ENCODE data around the gene CTSH.

Gene CTSH

DNA sequence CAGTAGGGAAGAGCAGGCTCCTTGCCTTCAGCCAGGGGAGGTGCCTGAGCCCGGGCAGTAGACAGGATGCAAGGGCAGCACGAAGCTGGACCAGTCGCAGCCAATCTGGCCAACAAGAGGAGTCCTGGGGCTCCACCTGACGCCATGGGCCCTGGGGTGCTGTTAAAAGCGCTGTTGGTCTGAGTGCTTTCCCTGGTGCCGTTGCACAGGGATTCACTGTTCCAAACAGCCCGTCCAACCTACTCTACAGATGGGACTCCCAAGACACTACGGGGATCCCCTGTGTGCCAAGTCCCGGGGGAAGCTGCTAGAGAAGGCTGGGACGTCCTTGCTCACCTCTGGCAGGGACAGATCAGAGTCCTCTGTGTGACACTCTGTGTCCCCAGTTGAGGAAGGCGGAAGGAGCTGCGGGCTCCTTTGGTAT lies 632 bp downstream of the CTSH start:
- Histone ChIP-seq H3K4ac (ENCODE audit: low read depth, low read length) (no peak overlapping the region), H3K23ac (ENCODE audit: low read length) (no peak overlapping the region), H2BK5ac (ENCODE audit: low read length) (no peak overlapping the region), H4K8ac (ENCODE audit: low read depth, low read length) (no peak overlapping the region), H3K4me3 (ENCODE audit: low read length) (no peak overlapping the region), H2BK120ac (ENCODE audit: low read depth, low read length) (no peak overlapping the region), H3K9ac (ENCODE audit: low read length) (peak overlapping the region; percentile 85), H3K27ac (ENCODE audit: low read depth, low read length) (no peak overlapping the region), H2AK5ac (ENCODE audit: low read length) (no peak overlapping the region), H3K4me1 (ENCODE audit: control insufficient read depth, low read depth, low read length) (no peaks in the 10 kb centered on the region), H2BK15ac (replicated peaks; ENCODE audit: low read depth) (no peak overlapping the region), H3K36me3 (ENCODE audit: control insufficient read depth, insufficient read depth, low read length) (no peaks in the 10 kb centered on the region), H3K79me1 (ENCODE audit: low read length) (no peaks in the 10 kb centered on the region), H3K18ac (ENCODE audit: low read length) (no peak overlapping the region), H3K27me3 (ENCODE audit: insufficient read depth, low read length, poor library complexity) (no peaks in the 10 kb centered on the region), H4K5ac (ENCODE audit: low read length) (no peak overlapping the region), H3K79me2 (ENCODE audit: control insufficient read depth, insufficient read depth, low read length) (no peaks in the 10 kb centered on the region), H3K4me2 (ENCODE audit: low read length) (peak overlapping the region; percentile 85), H3K56ac (ENCODE audit: low read length) (peak overlapping the region; percentile 87)
- no CpG with 5 or more reads among the region's 12 CpGs for WGBS (ENCODE audit: extremely low coverage, insufficient coverage, low lambda C conversion rate)
- peak; percentile 18 for DNase-seq

DNA sequence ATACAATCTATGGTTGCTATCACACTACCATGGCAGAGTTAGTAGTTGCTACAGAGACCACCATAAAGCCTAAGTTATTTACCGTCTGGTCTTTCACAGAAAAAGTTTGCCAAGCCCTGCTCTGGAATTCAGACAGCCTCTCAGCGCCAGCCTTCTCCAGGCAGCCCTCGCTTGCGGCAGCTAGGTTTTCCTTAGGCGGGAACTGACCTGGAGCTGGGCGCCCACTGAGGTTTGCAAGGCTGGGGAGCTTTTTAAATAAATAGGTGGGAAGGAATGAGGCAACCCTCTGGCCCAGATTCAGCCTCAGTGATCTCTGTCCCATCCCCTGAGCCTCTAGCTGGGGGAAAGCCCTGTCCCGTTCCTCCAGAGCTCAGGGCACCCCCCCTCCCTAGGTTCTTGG lies 1.2 kb downstream of the CTSH start:
- Histone ChIP-seq H3K79me1 (ENCODE audit: low read length) (no peaks in the 10 kb centered on the region), H3K4me3 (ENCODE audit: low read length) (no peak overlapping the region), H3K27me3 (ENCODE audit: insufficient read depth, low read length, poor library complexity) (no peaks in the 10 kb centered on the region)

DNA sequence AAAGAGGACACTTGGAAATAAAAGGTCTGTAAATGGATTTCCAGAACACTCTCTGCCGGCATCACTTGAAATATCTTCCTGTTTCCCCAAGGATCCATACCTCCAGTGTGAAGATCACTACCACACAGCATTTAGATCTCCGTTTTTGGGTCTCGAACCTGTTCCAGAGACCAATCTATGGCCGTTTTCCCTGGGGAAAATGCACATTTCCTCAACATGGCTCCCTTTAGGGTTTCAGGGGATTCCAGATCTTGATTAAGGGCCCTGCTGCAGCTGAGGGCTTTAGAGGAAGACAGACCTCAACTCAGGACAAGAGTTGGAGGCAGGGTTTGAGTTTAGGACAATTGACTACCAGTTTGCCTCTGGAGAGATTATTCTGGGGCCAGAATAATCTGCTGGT lies 2.1 kb downstream of the CTSH start:
- Histone ChIP-seq H3K4me2 (ENCODE audit: low read length) (no peak overlapping the region), H4K8ac (ENCODE audit: low read depth, low read length) (no peak overlapping the region), H3K27ac (ENCODE audit: low read depth, low read length) (no peak overlapping the region), H2BK5ac (ENCODE audit: low read length) (no peak overlapping the region), H2AK5ac (ENCODE audit: low read length) (no peak overlapping the region), H2BK15ac (replicated peaks; ENCODE audit: low read depth) (no peak overlapping the region), H4K5ac (ENCODE audit: low read length) (no peak overlapping the region), H3K79me2 (ENCODE audit: control insufficient read depth, insufficient read depth, low read length) (no peaks in the 10 kb centered on the region), H3K56ac (ENCODE audit: low read length) (no peak overlapping the region), H3K36me3 (ENCODE audit: control insufficient read depth, insufficient read depth, low read length) (no peaks in the 10 kb centered on the region), H3K27me3 (ENCODE audit: insufficient read depth, low read length, poor library complexity) (no peaks in the 10 kb centered on the region), H3K79me1 (ENCODE audit: low read length) (no peaks in the 10 kb centered on the region), H3K4ac (ENCODE audit: low read depth, low read length) (no peak overlapping the region), H3K9ac (ENCODE audit: low read length) (no peak overlapping the region), H2BK120ac (ENCODE audit: low read depth, low read length) (no peak overlapping the region), H3K4me3 (ENCODE audit: low read length) (no peak overlapping the region), H3K18ac (ENCODE audit: low read length) (no peak overlapping the region), H3K4me1 (ENCODE audit: control insufficient read depth, low read depth, low read length) (no peaks in the 10 kb centered on the region), H3K23ac (ENCODE audit: low read length) (no peak overlapping the region)
- no CpG with 5 or more reads among the region's 4 CpGs for WGBS (ENCODE audit: extremely low coverage, insufficient coverage, low lambda C conversion rate)
- DNase-seq: no peak

More for the DNA sequence above, 1.2 kb downstream of the CTSH start:
- Histone ChIP-seq H2BK15ac (replicated peaks; ENCODE audit: low read depth) (no peak overlapping the region), H4K8ac (ENCODE audit: low read depth, low read length) (no peak overlapping the region), H3K18ac (ENCODE audit: low read length) (no peak overlapping the region), H3K36me3 (ENCODE audit: control insufficient read depth, insufficient read depth, low read length) (no peaks in the 10 kb centered on the region), H3K23ac (ENCODE audit: low read length) (no peak overlapping the region), H3K56ac (ENCODE audit: low read length) (peak overlapping the region; percentile 87), H2AK5ac (ENCODE audit: low read length) (no peak overlapping the region), H2BK120ac (ENCODE audit: low read depth, low read length) (no peak overlapping the region), H3K9ac (ENCODE audit: low read length) (no peak overlapping the region), H3K4ac (ENCODE audit: low read depth, low read length) (no peak overlapping the region), H2BK5ac (ENCODE audit: low read length) (no peak overlapping the region), H3K27ac (ENCODE audit: low read depth, low read length) (no peak overlapping the region), H3K4me2 (ENCODE audit: low read length) (no peak overlapping the region), H3K4me1 (ENCODE audit: control insufficient read depth, low read depth, low read length) (no peaks in the 10 kb centered on the region), H4K5ac (ENCODE audit: low read length) (no peak overlapping the region), H3K79me2 (ENCODE audit: control insufficient read depth, insufficient read depth, low read length) (no peaks in the 10 kb centered on the region)
- no CpG with 5 or more reads among the region's 7 CpGs for WGBS (ENCODE audit: extremely low coverage, insufficient coverage, low lambda C conversion rate)
- peak; percentile 23 for DNase-seq

DNA sequence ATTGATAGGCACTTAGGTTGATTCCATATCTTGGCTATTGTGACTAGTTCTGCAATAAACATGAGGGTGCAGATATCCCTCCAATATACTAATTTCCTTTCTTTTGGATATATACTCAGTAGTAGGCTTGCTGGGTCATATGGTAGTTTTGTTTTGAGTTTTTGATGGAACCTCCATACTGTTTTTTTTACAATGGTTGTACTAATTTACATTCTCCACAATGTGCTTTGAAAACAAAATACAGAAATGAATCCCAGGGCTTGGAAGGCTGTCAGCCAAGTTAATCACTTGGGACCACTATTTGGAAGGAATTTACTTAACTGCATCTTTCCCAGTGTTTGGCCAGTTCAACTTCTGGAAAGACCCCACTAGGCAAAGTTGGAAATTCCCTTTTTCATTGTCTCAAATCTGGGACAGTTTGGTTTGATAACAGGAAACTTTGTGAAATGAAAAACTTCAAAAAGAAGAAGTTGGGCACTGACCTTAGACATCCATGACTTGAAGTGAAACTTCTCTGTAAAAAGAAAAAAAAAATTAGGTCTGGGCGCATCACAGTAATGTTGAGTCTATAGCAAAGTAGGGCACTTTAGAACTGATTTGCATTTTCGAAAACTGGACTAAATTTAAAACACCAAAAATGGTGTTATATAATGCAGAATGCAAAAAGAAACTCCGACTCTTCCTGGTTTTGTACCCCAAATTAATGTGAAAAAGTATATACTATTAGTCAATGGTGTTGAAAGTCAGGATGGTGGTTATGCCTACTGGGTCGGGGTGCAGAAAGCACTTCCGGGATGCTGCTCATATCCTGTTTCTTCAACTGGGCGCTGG lies 6.0 kb downstream of the CTSH start:
- Histone ChIP-seq H3K79me1 (ENCODE audit: low read length) (no peaks in the 10 kb centered on the region), H3K4ac (ENCODE audit: low read depth, low read length) (no peak overlapping the region), H3K27me3 (ENCODE audit: insufficient read depth, low read length, poor library complexity) (no peaks in the 10 kb centered on the region), H3K4me3 (ENCODE audit: low read length) (no peak overlapping the region), H2BK15ac (replicated peaks; ENCODE audit: low read depth) (no peak overlapping the region), H2AK5ac (ENCODE audit: low read length) (no peak overlapping the region), H3K79me2 (ENCODE audit: control insufficient read depth, insufficient read depth, low read length) (no peaks in the 10 kb centered on the region), H3K4me2 (ENCODE audit: low read length) (no peak overlapping the region), H2BK5ac (ENCODE audit: low read length) (no peak overlapping the region), H3K18ac (ENCODE audit: low read length) (no peak overlapping the region), H3K4me1 (ENCODE audit: control insufficient read depth, low read depth, low read length) (no peaks in the 10 kb centered on the region), H2BK120ac (ENCODE audit: low read depth, low read length) (no peak overlapping the region), H4K8ac (ENCODE audit: low read depth, low read length) (no peak overlapping the region), H3K56ac (ENCODE audit: low read length) (no peak overlapping the region), H4K5ac (ENCODE audit: low read length) (no peak overlapping the region), H3K9ac (ENCODE audit: low read length) (no peak overlapping the region), H3K27ac (ENCODE audit: low read depth, low read length) (no peak overlapping the region), H3K23ac (ENCODE audit: low read length) (no peak overlapping the region), H3K36me3 (ENCODE audit: control insufficient read depth, insufficient read depth, low read length) (no peaks in the 10 kb centered on the region)
- DNase-seq: no peak
- WGBS (ENCODE audit: extremely low coverage, insufficient coverage, low lambda C conversion rate): no CpG with 5 or more reads among the region's 6 CpGs

DNA sequence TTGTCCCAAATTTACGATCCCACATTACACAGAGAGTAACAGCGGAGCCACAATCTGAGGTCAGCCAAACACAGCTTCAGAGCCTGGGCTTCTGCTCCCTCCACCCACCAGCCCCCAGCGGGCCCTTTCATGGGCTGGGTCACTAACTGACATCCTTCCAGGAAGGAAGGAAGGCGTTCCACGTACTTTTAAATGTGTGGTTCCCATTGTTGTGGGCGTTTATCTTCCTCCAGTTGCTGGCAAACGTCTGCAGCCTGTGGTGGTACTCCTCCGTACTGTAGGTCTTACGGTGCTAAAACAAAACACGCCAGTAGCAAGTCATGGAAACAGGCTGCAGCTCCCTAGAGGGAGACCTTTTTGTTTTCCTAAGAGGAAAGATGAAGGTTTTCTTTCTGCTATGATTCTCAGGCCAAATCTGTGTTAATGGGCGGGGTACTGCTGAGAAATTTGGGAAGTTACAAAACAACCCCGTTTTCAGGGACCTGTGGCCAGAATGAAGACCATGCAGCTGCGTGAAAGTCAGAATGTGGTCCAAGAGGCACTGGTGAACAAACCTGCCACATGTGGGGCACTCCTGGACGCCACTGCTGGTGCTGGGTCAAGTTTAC lies 7.6 kb downstream of the CTSH start:
- Histone ChIP-seq H3K4me2 (ENCODE audit: low read length) (no peak overlapping the region), H3K18ac (ENCODE audit: low read length) (no peak overlapping the region), H3K56ac (ENCODE audit: low read length) (no peak overlapping the region), H4K5ac (ENCODE audit: low read length) (no peak overlapping the region), H3K4me1 (ENCODE audit: control insufficient read depth, low read depth, low read length) (no peaks in the 10 kb centered on the region), H3K27ac (ENCODE audit: low read depth, low read length) (no peak overlapping the region), H3K79me1 (ENCODE audit: low read length) (no peaks in the 10 kb centered on the region), H3K79me2 (ENCODE audit: control insufficient read depth, insufficient read depth, low read length) (no peaks in the 10 kb centered on the region), H2BK15ac (replicated peaks; ENCODE audit: low read depth) (no peak overlapping the region), H4K8ac (ENCODE audit: low read depth, low read length) (no peak overlapping the region), H2AK5ac (ENCODE audit: low read length) (no peak overlapping the region), H3K4me3 (ENCODE audit: low read length) (no peak overlapping the region), H2BK120ac (ENCODE audit: low read depth, low read length) (no peak overlapping the region), H3K23ac (ENCODE audit: low read length) (no peak overlapping the region), H3K27me3 (ENCODE audit: insufficient read depth, low read length, poor library complexity) (no peaks in the 10 kb centered on the region), H2BK5ac (ENCODE audit: low read length) (no peak overlapping the region), H3K9ac (ENCODE audit: low read length) (no peak overlapping the region), H3K4ac (ENCODE audit: low read depth, low read length) (no peak overlapping the region), H3K36me3 (ENCODE audit: control insufficient read depth, insufficient read depth, low read length) (no peaks in the 10 kb centered on the region)
- no CpG with 5 or more reads among the region's 14 CpGs for WGBS (ENCODE audit: extremely low coverage, insufficient coverage, low lambda C conversion rate)
- DNase-seq: no peak
